LNCaP clone FGC (cell line): ENCODE results near the gene KCTD1.

Source experiments
- DNase-seq: peaks from one replicate; pipeline ENCODE4 v3.0.0-alpha.2; 2011; ENCODE audit warnings: low read depth
- H3K4me3 ChIP-seq: 2 replicates; pipeline ENCODE4 v1.5.1; 2011; ENCODE audit warnings: mild to moderate bottlenecking, low read depth, low read length, control low read depth
- CTCF ChIP-seq: IDR thresholded peaks from 2 replicates; pipeline ENCODE4 v1.5.1; 2012; ENCODE audit warnings: mild to moderate bottlenecking; ENCODE audit not compliant: control insufficient read depth, insufficient read depth; ENCODE audit errors: extremely low read depth

Gene KCTD1

GRCh38 chr18:26562568-26562967 is 14.2 kb upstream of the KCTD1 start:
- no peak for DNase-seq
- H3K4me3 ChIP-seq = no peak overlapping the region
- no peak for TF ChIP-seq CTCF

GRCh38 chr18:26561769-26562168 is 13.4 kb upstream of the KCTD1 start:
- TF ChIP-seq CTCF = no peak
- no peak overlapping the region for H3K4me3 ChIP-seq
- no peak for DNase-seq

- no peak for DNase-seq
- no peak overlapping the region for H3K4me3 ChIP-seq
- no peak for TF ChIP-seq CTCF
These were observed 8.2 kb upstream of the KCTD1 start for GRCh38 chr18:26556573-26556972.

GRCh38 chr18:26555804-26556553 is 7.6 kb upstream of the KCTD1 start:
- H3K4me3 ChIP-seq = no peak overlapping the region
- no peak for DNase-seq
- TF ChIP-seq CTCF = no peak

- H3K4me3 ChIP-seq = no peak overlapping the region
- TF ChIP-seq CTCF = no peak
- DNase-seq = no peak
These were observed 5.6 kb upstream of the KCTD1 start for GRCh38 chr18:26553943-26554342.

- TF ChIP-seq CTCF = no peak
- H3K4me3 ChIP-seq = no peak overlapping the region
- DNase-seq = no peak
These were observed 3.3 kb upstream of the KCTD1 start for GRCh38 chr18:26551695-26552081.
